ENCODE results near the gene MYRIP. TPM values are rescaled to one million over a fixed set of nuclear protein-coding genes. Genes with fewer than 3 reads are reported as not detected.

MYRIP gene
- total RNA-seq, 1 experiment from 2014 or later: 0.44 TPM

DNA sequence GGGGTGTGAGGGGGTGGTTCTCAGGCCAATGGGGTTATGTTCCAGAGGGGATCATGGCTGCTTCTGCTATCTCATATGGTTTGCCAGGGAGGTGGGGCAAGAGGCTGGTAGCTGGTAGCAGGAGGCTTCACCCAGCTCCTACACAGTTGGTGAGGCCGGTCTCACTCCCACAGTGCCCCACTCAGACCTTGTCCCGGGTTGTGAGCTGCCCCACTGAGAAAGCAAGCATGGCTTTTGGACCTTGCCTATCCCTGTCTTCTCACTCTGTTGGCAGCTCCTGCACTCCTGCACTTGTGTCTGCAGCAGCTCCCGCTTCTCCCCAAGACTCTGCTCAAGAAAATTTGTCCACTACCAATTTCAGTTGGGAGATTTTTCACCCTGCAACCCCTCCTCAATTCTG lies 46.1 kb downstream of the MYRIP start:
- H3K27me3 ChIP-seq (ENCODE audit: insufficient read depth, low read length): no peaks in the 10 kb centered on the region
- H3K9ac ChIP-seq (ENCODE audit: low read length): no peak overlapping the region
- BruUV-seq (replicated peaks): no TSS peak
- intact Hi-C loops (cut with micrococcal nuclease): no loop called here
- TF ChIP-seq, protein P1, sequence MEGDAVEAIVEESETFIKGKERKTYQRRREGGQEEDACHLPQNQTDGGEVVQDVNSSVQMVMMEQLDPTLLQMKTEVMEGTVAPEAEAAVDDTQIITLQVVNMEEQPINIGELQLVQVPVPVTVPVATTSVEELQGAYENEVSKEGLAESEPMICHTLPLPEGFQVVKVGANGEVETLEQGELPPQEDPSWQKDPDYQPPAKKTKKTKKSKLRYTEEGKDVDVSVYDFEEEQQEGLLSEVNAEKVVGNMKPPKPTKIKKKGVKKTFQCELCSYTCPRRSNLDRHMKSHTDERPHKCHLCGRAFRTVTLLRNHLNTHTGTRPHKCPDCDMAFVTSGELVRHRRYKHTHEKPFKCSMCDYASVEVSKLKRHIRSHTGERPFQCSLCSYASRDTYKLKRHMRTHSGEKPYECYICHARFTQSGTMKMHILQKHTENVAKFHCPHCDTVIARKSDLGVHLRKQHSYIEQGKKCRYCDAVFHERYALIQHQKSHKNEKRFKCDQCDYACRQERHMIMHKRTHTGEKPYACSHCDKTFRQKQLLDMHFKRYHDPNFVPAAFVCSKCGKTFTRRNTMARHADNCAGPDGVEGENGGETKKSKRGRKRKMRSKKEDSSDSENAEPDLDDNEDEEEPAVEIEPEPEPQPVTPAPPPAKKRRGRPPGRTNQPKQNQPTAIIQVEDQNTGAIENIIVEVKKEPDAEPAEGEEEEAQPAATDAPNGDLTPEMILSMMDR (IDR thresholded peaks at IDR 0.05 in 2 of 3, conservative IDR thresholded peaks at IDR 0.05 in 1 of 3; ENCODE audit: borderline replicate concordance in 1 of 3, insufficient read depth in 1 of 3, low read depth in 2 of 3, low read length in 2 of 3): no peak
- TF ChIP-seq POLR2A (IDR thresholded peaks at IDR 0.05; ENCODE audit: borderline replicate concordance, extremely low read depth, insufficient read depth, insufficient read length) (no peak), ZNF274 (IDR thresholded peaks at IDR 0.05; ENCODE audit: low read depth, low read length) (no peak), ZFX (IDR thresholded peaks at IDR 0.05) (no peak), CEBPB (IDR thresholded peaks at IDR 0.05; ENCODE audit: low read depth) (no peak), YY1 (IDR thresholded peaks at IDR 0.05; ENCODE audit: extremely low read depth, insufficient replicate concordance, low read depth, low read length) (no peak)
- H3K4me1 ChIP-seq (ENCODE audit: control insufficient read depth in 1 of 2, insufficient read depth in 2 of 2, low read length in 2 of 2): no peaks in the 10 kb centered on the region
- H2AFZ ChIP-seq (ENCODE audit: low read depth, low read length, poor library complexity, severe bottlenecking): no peak overlapping the region
- CTCF ChIA-PET: no interaction called here
- DNase-seq (ENCODE audit: low read depth, low spot score) (no peak), ATAC-seq (no peak)
- H3K4me3 ChIP-seq (replicated peaks in 1 of 2; ENCODE audit: low read depth in 1 of 2, low read length in 2 of 2): no peak overlapping the region
- H4K20me1 ChIP-seq (ENCODE audit: insufficient read depth): no peaks in the 10 kb centered on the region
- H3K36me3 ChIP-seq (ENCODE audit: control insufficient read depth in 1 of 2, insufficient read depth in 2 of 2, low read length in 2 of 2): no peaks in the 10 kb centered on the region
- no peak overlapping the region for H3K4me2 ChIP-seq (ENCODE audit: low read length)
- RAD21 ChIA-PET (ENCODE audit: low non-redundant PET in 1 of 2, low total read pairs in 2 of 2, uncharacterized antibody in 2 of 2, unreplicated experiment in 2 of 2): no interaction called here
- H3K27ac ChIP-seq (ENCODE audit: low read depth, low read length): no peak overlapping the region
- H3K9me2 ChIP-seq (ENCODE audit: insufficient read depth): no peaks in the 10 kb centered on the region
- H3K9me3 ChIP-seq (ENCODE audit: control insufficient read depth in 1 of 2, insufficient read depth in 1 of 2, low read depth in 1 of 2, low read length in 2 of 2): no peaks in the 10 kb centered on the region
- H3K79me2 ChIP-seq (ENCODE audit: insufficient read depth, low read length): no peaks in the 10 kb centered on the region
- POLR2A ChIA-PET: no interaction called here

DNA sequence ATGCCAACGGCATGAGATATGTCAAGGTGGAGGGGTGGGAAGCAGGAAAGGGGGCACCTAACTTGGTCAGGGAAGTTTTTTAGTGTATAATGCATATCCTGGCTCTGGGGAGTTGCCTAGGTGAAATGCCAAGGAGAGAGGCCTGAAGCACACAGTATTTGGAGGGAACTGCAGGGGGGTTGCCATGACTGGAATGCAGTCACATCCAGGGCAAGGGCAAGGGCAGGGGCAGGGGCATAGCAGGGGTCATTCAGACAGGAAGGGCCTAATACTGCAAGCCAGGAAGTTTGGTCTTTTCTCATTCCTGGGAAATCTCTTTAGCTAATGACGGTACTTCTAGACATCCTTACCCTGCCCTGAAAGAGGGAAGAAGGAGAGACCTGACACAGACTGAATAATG lies 60.5 kb downstream of the MYRIP start:
- H3K4me2 ChIP-seq (ENCODE audit: low read length): no peak overlapping the region
- H3K9me3 ChIP-seq (ENCODE audit: control insufficient read depth in 1 of 2, insufficient read depth in 1 of 2, low read depth in 1 of 2, low read length in 2 of 2): no peaks in the 10 kb centered on the region
- ATAC-seq (no peak), DNase-seq (ENCODE audit: low read depth, low spot score) (no peak)
- ChIA-PET RAD21 (ENCODE audit: low non-redundant PET in 1 of 2, low total read pairs in 2 of 2, uncharacterized antibody in 2 of 2, unreplicated experiment in 2 of 2) (no interaction called here), POLR2A (no interaction called here), CTCF (no interaction called here)
- BruUV-seq (replicated peaks): no TSS peak
- no peaks in the 10 kb centered on the region for H3K4me1 ChIP-seq (ENCODE audit: control insufficient read depth in 1 of 2, insufficient read depth in 2 of 2, low read length in 2 of 2)
- H4K20me1 ChIP-seq (ENCODE audit: insufficient read depth): no peaks in the 10 kb centered on the region
- H3K9me2 ChIP-seq (ENCODE audit: insufficient read depth): no peaks in the 10 kb centered on the region
- H3K27ac ChIP-seq (ENCODE audit: low read depth, low read length): no peak overlapping the region
- intact Hi-C loops (cut with micrococcal nuclease): no loop called here
- no peaks in the 10 kb centered on the region for H3K79me2 ChIP-seq (ENCODE audit: insufficient read depth, low read length)
- no peaks in the 10 kb centered on the region for H3K36me3 ChIP-seq (ENCODE audit: control insufficient read depth in 1 of 2, insufficient read depth in 2 of 2, low read length in 2 of 2)
- TF ChIP-seq, protein P2, sequence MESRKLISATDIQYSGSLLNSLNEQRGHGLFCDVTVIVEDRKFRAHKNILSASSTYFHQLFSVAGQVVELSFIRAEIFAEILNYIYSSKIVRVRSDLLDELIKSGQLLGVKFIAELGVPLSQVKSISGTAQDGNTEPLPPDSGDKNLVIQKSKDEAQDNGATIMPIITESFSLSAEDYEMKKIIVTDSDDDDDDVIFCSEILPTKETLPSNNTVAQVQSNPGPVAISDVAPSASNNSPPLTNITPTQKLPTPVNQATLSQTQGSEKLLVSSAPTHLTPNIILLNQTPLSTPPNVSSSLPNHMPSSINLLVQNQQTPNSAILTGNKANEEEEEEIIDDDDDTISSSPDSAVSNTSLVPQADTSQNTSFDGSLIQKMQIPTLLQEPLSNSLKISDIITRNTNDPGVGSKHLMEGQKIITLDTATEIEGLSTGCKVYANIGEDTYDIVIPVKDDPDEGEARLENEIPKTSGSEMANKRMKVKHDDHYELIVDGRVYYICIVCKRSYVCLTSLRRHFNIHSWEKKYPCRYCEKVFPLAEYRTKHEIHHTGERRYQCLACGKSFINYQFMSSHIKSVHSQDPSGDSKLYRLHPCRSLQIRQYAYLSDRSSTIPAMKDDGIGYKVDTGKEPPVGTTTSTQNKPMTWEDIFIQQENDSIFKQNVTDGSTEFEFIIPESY (IDR thresholded peaks at IDR 0.05; ENCODE audit: extremely low read depth, insufficient replicate concordance, low read length): no peak
- no peak for TF ChIP-seq ZFX (IDR thresholded peaks at IDR 0.05)
- TF ChIP-seq EZH2phosphoT487 (IDR thresholded peaks at IDR 0.05; ENCODE audit: borderline replicate concordance): no peak
- TF ChIP-seq EZH2 (IDR thresholded peaks at IDR 0.05): no peak
- TF ChIP-seq SP1 (IDR thresholded peaks at IDR 0.05; ENCODE audit: low read depth): no peak
- TF ChIP-seq JUND (IDR thresholded peaks at IDR 0.05): no peak
- TF ChIP-seq, protein P1 (IDR thresholded peaks at IDR 0.05 in 2 of 3, conservative IDR thresholded peaks at IDR 0.05 in 1 of 3; ENCODE audit: borderline replicate concordance in 1 of 3, insufficient read depth in 1 of 3, low read depth in 2 of 3, low read length in 2 of 3): no peak
- H2AFZ ChIP-seq (ENCODE audit: low read depth, low read length, poor library complexity, severe bottlenecking): no peak overlapping the region
- no peaks in the 10 kb centered on the region for H3K27me3 ChIP-seq (ENCODE audit: insufficient read depth, low read length)
- no peak overlapping the region for H3K4me3 ChIP-seq (replicated peaks in 1 of 2; ENCODE audit: low read depth in 1 of 2, low read length in 2 of 2)
- no peak overlapping the region for H3K9ac ChIP-seq (ENCODE audit: low read length)

Data from HCT116 (cell line).